NCI-H226 (cell line): ENCODE data around the gene DIAPH1.

Experiments
- DNase-seq: peaks from one replicate; pipeline ENCODE4 v3.0.0-alpha.2; 2015

Gene DIAPH1

GRCh38 chr5:141517312-141517711, 101.5 kb downstream of the DIAPH1 start:
- DNase-seq = no peak

DNA sequence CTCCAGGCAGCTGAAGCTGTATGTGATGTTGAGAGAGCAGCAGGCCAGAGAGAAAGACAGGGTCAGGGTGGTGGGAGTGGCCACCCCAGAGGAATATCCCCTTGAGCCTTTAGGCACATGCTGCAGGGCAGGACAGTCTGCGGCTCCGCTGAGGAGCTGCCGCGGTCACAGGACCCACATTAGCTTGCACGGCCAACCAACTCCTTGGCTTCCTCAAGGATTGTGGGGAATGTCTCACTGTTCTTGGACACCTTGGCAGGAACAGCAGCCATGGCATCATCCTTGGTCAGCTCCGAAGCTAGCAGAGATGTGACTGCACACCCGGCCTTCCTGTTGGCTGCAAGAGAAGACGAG, 102.2 kb downstream of the DIAPH1 start:
- DNase-seq = no peak

DNA sequence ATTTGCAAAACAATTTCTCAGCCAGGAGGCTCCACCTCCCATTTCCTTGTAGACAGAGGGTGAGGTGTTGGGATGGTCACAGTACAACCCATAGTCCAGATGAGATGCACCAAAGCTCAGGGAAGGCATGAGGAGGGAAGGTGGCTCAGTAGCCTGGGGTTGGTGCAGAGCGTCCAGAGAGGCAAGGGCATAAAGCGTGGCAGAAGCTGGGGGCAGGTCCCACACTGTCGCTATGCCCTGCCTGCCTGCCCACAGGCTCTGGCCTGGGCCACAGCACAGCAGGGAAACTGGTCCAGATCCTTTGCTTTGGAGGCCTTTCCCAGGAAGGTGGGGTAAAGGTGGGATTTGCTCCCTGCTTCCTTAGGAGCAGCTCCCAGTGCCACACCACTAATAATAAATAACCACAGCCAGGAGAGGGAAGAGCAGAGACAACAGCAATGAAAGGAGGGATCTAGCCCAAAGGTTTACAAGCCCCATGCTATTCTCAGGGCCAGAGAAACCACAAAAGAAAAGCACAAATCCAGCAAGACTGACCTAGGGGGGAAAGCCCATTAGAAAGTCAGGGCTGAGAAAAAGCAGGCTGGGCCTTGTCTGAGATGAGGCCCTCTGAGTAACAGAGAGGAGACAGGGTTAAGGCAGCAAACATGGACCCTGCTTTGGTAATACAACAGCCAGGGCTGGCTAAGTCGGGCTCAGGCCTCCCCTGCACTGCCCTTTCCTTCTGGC, 102.7 kb downstream of the DIAPH1 start:
- DNase-seq = no peak

DNA sequence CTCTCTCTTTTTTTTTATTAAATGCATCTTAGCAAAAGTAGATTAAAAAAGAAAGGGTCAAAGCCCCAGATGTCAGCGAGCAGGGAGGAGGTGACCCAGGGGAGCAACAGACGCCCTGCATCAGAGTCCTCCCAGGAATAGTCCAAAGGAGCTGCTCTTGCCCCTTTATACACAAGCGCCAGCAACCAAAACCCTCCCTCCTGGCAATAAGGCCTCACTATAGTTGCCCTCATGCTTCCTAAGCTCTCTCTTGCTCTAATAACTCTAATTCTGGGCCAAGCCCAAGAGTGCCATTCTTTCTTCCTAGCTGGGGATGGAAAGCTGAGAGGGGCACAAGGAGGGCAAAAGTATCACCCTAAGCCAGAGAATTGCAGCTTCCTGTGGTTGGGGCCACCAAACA, 103.7 kb downstream of the DIAPH1 start:
- no peak for DNase-seq

DNA sequence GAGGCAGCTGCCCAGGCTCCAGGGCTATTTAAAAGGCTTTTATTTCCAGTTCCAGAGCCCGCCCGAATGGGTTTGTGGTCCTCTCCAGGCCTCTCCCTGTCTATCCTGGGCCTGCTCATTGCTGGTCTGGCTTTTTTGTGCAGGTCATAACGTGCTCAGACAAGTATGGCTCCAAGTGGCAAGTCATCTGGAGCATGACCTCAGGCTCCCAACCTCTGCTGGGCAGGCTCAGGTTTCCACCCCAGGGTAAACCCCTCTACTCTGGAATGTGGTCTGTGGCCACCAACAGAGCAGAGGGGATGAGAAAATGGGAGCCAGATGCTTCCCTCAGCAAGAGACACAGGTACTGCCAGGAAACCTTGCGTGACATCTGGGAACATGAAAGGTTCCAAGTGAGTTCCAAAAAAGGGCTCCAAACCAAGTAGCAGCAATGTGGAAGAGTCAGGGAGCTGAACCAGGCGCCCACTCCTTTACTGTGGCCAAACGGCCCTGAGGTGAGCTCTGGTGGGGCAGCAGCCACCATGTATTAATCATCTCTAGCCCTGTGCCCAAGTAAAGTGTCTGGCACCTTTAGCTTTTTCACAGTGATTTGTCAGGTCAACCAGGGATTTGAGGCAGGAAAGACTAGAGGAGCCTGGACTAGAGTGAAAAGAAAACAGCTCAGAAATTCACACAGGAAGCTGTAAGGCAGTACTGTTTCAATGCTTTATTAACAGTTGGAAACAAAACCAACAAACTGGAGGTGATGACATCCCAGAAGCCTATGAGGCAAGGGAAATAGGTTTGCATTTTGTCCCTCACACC, 104.3 kb downstream of the DIAPH1 start:
- DNase-seq = no peak

DNA sequence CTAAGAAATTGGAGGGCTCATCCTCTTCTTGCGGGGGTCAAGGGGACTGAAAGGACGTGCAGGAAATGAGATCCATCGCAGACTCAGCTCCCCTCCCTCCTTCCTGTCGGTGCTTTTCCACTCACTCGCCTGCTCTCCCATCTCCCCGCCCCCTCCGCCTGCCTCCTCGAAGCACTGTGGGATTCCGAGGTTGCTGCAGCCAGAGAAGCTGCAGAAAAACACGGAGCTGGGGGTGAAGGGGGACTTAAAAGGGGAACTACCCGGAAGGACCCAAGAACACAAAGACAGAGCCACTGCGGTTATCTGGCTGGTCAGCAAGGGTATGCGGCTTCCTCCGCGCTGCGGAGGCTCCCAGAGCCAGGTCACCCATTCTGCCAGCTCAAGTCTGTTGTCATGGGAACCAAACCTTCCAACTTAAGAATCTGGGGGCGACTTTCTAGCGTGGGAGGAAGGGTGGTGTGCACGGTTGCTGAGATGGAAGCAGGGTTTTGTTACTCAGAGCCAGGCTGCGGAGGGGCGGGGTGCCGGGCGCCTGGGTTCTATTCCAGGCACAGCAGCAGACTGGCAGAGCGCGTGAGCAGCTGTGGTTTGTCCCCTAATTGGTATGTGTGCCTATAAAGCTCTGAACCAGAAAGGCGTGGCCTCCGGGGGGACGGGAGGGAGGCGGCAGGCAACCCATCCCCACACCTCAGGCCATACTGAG, 105.0 kb downstream of the DIAPH1 start:
- DNase-seq = peak; percentile 71

DNA sequence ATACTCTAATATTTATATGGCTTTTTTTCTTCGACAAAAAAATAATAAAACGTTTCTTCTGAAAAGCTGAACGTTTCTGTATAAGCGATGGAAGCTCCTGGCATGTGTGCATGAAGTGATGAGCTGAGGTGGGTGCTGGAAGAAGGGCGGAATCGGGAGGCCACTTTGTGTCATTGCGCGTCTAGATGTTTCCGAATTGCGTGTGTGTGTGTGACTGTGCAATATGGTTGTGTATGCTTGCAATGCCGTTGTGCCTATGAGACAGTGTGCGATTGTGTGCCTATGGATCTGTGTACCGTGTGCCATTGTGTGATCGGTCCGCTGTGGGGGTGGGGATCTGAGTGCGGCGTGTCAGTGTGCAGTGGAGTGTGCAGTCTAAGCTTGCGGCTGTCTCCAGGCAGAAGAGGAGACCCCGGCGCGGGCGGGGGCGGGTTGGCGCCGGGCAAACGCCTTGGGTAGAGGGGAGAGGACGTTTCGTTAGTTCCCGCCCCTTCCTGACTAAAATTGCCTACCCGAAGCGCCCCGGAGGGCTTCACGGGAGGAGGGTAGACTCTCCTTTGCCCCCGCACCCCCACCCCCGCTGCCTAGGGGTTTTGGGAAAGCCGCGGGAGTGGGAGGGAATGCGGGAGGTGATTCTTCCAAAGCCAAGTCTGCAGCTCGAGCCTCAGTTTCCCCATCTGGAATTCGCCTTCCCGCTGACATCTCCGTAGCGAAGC, 105.7 kb downstream of the DIAPH1 start:
- no peak for DNase-seq

DNA sequence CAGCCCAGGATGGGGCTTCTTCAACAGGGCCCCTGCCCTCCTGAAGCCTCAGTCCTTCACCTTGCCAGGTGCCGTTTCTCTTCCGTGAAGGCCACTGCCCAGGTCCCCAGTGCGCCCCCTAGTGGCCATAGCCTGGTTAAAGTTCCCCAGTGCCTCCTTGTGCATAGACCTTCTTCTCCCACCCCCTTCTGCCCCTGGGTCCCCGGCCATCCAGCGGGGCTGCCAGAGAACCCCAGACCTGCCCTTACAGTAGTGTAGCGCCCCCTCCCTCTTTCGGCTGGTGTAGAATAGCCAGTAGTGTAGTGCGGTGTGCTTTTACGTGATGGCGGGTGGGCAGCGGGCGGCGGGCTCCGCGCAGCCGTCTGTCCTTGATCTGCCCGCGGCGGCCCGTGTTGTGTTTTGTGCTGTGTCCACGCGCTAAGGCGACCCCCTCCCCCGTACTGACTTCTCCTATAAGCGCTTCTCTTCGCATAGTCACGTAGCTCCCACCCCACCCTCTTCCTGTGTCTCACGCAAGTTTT, 106.3 kb downstream of the DIAPH1 start:
- DNase-seq = peak; percentile 29

GRCh38 chr5:141511771-141512325, 107.0 kb downstream of the DIAPH1 start:
- DNase-seq = no peak

- no peak for DNase-seq
These were observed 107.8 kb downstream of the DIAPH1 start for GRCh38 chr5:141510850-141511601.

DNA sequence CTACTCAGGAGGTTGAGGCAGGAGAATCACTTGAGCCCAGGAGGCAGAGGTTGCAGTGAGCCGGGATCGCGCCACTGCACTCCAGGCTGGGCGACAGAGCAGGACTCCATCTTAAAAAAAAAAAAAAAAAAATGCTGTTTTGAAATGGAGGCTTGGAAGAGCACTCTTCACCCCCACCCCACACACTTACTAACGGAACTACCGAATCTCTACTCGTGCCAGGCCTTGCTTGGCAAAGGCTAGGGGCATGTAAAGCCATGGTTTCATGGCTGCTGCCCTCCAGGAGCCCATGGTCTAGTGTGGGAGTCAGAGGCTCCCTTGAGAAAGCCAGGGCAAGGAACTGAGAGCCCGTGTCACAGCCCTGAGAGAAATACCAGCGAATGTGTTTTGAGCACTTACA, 108.6 kb downstream of the DIAPH1 start:
- no peak for DNase-seq

DNA sequence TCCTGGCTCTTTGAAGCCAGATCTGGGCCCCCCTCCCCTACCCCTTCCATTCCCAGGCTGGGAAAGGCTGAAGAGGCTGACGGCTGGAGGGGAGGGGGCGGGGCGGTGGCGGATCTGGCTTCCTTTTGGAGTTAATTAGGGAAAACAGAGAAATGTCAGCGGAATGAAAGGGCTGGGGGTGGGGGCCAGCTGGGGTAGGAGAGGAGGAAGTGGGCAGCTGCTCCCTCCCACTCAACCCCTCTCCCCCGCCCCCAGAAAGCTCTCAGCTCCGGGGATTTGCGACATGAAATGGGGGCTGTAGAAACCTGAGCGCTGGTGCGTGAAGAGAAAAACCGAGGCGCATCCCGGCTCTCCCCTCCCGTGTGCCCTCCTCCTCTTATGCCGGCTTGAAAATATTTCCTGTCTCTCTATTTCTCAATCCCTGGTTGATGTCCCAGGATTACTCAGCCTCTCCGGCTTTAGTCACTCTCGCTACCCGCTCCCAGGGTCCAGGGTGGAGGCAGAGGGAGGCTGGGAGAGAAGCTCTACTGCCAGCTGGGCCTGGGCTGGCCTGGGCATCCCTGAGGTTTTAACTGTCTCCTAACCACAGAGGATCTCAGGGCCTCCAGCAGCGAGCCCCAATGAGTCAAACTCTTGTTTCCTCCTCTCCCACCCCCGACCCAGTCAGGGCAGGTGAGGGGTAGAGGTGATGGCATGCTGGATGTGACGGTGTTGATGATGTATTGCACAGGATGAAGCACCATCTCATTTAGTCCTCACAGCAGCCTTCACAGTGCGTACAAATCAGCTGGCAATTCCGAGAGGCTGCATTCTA, 109.8 kb downstream of the DIAPH1 start:
- DNase-seq = peak; percentile 93

DNA sequence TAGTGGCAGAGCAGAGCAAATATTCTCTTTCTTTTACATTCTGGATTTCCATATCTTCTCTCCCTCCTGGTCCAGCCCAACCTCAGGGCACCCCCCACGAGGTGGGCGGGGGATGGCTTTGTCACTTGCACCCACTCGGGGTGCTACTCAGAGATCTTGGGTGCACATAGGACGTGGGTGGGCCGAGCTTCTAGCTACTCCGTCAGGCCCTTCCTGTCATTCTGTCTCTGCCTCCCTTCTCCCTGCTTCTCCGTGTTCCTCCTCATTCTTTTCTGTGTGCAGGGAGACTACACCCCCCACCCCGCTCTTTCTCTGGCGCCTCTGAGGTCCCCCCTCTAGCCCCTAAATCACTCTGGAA, 110.4 kb downstream of the DIAPH1 start:
- no peak for DNase-seq

- no peak for DNase-seq
These were observed 111.3 kb downstream of the DIAPH1 start for GRCh38 chr5:141507387-141508091.

DNA sequence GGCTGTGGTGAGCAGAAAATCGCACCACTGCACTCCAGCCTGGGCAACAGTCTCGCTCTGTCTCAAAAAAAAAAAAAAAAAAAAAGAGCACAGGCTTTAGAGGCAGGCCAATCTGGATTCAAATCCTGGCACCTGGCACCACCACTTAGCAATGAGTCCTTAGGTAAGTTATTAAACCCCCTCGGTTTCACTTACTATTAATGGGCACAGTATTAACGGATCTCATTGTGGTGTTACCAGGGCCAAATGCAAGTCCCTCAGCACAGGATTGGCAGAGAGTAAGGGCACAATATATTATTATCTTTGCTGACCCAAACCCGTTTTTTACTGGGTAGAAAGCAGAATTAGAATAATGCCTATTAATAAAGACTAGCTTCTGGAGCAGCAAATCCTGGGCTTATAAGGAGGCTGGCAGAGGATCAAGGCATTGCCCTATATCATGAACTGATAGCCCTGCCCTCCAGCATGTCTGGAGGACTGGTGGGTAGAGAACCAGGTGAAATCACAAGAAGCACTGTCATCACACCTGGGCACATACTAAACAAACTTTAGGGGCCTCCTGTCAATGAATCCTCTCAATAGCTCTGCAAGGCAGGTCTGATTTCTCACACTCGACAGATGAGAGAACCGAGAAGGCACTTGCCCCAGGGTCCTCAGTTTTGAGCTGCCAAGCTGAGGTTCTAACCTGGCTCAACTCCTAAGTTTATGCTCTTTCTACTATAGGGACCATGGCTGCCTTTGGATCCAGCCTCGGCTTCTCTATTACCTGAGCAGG, 112.2 kb downstream of the DIAPH1 start:
- no peak for DNase-seq

DNA sequence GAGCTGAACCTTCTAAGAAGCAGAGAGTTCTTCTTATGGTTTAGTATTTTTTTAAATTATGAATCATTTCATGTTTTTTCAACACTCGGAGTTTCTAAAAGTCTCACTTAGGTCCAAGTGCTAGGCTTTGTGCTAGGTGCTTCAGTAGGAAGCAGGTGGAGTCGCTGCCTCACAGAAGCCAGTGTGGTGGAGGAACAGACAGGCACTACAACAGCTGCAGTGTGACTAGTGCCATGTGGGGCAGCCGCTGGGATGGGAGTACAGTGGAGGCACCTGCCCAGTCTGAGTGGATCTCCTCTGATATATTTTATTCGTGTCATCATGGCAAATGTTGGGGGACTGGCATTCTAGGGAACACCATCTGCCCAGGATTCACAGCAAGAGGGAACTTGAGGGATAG, 114.6 kb downstream of the DIAPH1 start:
- DNase-seq = no peak

DNA sequence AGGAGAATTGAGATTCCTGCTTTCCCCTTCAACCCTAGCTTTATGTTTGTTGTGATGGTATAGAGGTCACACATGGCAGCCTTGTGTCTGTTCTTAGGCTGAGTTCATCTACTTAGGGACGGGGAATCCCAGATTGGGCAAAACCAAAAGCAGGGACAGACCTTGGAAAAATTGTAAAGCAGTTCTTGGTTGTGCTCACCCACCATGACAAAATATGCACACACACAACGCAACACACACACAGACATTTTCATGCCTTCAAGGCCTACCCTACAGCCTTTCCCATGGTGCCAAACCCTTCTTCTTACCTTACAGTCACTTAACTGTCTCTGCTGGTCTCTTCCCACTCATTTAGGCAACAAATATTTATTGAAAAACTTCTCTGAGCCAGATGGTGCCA, 115.1 kb downstream of the DIAPH1 start:
- no peak for DNase-seq

DNA sequence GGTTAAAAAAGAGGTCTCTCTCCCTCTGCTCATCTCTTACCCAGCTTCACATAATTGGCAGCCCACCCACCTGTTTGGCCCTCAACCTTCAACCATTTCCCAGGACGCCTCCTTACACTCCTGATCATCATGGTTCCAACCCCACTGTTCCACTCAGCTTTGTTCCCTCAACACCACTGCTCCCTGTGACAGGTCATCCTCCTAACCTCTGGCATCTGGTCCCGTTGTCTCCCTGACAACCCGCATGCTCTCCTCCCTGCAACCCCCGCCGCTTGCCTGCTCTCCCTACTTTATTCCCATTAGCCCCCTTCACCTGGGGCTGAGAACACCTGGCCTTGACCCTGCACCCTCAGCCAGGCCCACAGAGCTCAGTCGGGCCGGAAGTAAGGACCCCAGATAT, 117.0 kb downstream of the DIAPH1 start:
- DNase-seq = no peak

DNA sequence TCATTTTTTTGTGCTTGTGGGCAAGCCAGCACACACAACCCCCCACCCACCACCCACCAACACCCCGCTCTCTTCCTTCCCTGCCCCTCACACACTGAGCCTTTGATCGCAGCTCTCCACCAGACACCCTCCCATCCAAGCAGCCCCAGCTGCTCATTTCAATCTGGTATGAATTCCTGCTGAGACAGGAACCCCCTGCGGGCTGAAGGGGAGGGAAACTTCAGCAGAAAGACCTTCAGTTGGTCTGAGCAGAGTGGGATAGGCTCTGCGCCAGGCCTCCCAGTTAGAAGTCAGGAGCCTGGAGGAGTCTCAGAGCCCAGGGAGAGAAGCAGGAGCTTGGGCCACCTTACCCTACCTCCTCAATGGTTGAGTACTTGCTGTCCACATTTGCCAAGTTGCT, 122.8 kb downstream of the DIAPH1 start:
- DNase-seq = no peak

DNA sequence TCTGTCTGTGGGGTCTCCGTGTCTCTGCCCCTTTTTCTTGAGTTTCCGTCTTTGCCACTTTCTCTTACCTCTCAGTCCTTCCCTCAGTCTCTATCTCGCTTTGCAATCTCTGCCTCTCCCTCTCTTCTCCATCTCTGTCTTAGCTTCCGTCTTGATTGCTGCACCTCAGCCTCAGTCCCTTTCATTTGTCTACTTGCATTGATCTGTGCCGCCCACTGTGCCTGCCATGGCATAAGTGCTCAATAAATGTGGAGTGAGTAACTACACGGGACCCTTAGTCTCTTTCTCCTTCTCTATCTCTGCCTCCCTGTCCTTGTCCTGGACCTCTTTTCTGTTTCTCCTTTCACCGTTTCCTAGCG, 123.4 kb downstream of the DIAPH1 start:
- DNase-seq = no peak
